Measurements from ENCODE around the gene COL28A1. TPM values are rescaled to one million over a fixed set of nuclear protein-coding genes. Genes with fewer than 3 reads are reported as not detected.

Gene COL28A1
- total RNA-seq, 1 donor from 2014 or later: 0.60 TPM

GRCh38 chr7:7433811-7434210 lies 101.9 kb downstream of the COL28A1 start:
- Histone ChIP-seq H3K4me3 (no peak overlapping the region), H3K9me3 (ENCODE audit: low read depth) (no peaks in the 10 kb centered on the region), H3K79me2 (ENCODE audit: low read depth) (no peaks in the 10 kb centered on the region), H3K4me1 (no peaks in the 10 kb centered on the region), H2AFZ (replicated peaks) (peak overlapping the region; percentile 29), H3K9ac (no peak overlapping the region), H3K36me3 (no peaks in the 10 kb centered on the region), H4K20me1 (ENCODE audit: low read depth) (no peaks in the 10 kb centered on the region), H3K27me3 (no peaks in the 10 kb centered on the region), H3K4me2 (no peak overlapping the region), H3K27ac (no peak overlapping the region), H3F3A (ENCODE audit: low read depth) (no peaks in the 10 kb centered on the region)
- DNase-seq (ENCODE audit: low spot score): no peak
- H3K9me3 Mint-ChIP-seq: no peaks in the 10 kb centered on the region
- TF ChIP-seq CTCF (IDR thresholded peaks at IDR 0.05) (no peak), EZH2 (IDR thresholded peaks at IDR 0.05) (no peak), EZH2phosphoT487 (IDR thresholded peaks at IDR 0.05) (no peak)
- H3K36me3 Mint-ChIP-seq: no peaks in the 10 kb centered on the region
- H3K4me3 Mint-ChIP-seq: no peak overlapping the region
- no peak overlapping the region for H3K27ac Mint-ChIP-seq
- no peaks in the 10 kb centered on the region for H3K4me1 Mint-ChIP-seq
- H3K27me3 Mint-ChIP-seq (ENCODE audit: insufficient read depth, low read depth): no peaks in the 10 kb centered on the region

GRCh38 chr7:7432979-7433378 lies 102.7 kb downstream of the COL28A1 start:
- H2AFZ ChIP-seq (replicated peaks): no peak overlapping the region
- no peaks in the 10 kb centered on the region for H3K4me1 ChIP-seq
- Mint-ChIP-seq H3K36me3 (no peaks in the 10 kb centered on the region), H3K27ac (no peak overlapping the region), H3K4me1 (no peaks in the 10 kb centered on the region), H3K9me3 (no peaks in the 10 kb centered on the region), H3K4me3 (no peak overlapping the region), H3K27me3 (ENCODE audit: insufficient read depth, low read depth) (no peaks in the 10 kb centered on the region)
- H3K27me3 ChIP-seq: no peaks in the 10 kb centered on the region
- no peaks in the 10 kb centered on the region for H3K36me3 ChIP-seq
- H3K9me3 ChIP-seq (ENCODE audit: low read depth): no peaks in the 10 kb centered on the region
- H3K79me2 ChIP-seq (ENCODE audit: low read depth): no peaks in the 10 kb centered on the region
- H3K4me2 ChIP-seq: no peak overlapping the region
- H3K27ac ChIP-seq: no peak overlapping the region
- no peaks in the 10 kb centered on the region for H3F3A ChIP-seq (ENCODE audit: low read depth)
- no peak for TF ChIP-seq EZH2 (IDR thresholded peaks at IDR 0.05)
- no peak for TF ChIP-seq EZH2phosphoT487 (IDR thresholded peaks at IDR 0.05)
- TF ChIP-seq CTCF (IDR thresholded peaks at IDR 0.05): no peak
- no peaks in the 10 kb centered on the region for H4K20me1 ChIP-seq (ENCODE audit: low read depth)
- no peak overlapping the region for H3K4me3 ChIP-seq
- H3K9ac ChIP-seq: no peak overlapping the region
- no peak for DNase-seq (ENCODE audit: low spot score)

- Histone ChIP-seq H3K79me2 (ENCODE audit: low read depth) (no peaks in the 10 kb centered on the region), H2AFZ (replicated peaks) (no peak overlapping the region), H3K4me1 (no peaks in the 10 kb centered on the region), H3K36me3 (no peaks in the 10 kb centered on the region), H3K9me3 (ENCODE audit: low read depth) (no peaks in the 10 kb centered on the region), H3F3A (ENCODE audit: low read depth) (no peaks in the 10 kb centered on the region), H4K20me1 (ENCODE audit: low read depth) (no peaks in the 10 kb centered on the region), H3K9ac (no peak overlapping the region), H3K27me3 (no peaks in the 10 kb centered on the region), H3K27ac (no peak overlapping the region), H3K4me3 (no peak overlapping the region), H3K4me2 (no peak overlapping the region)
- Mint-ChIP-seq H3K27ac (no peak overlapping the region), H3K4me1 (no peaks in the 10 kb centered on the region), H3K4me3 (no peak overlapping the region), H3K27me3 (ENCODE audit: insufficient read depth, low read depth) (no peaks in the 10 kb centered on the region), H3K36me3 (no peaks in the 10 kb centered on the region), H3K9me3 (no peaks in the 10 kb centered on the region)
- DNase-seq (ENCODE audit: low spot score): no peak
- no peak for TF ChIP-seq EZH2phosphoT487 (IDR thresholded peaks at IDR 0.05)
- no peak for TF ChIP-seq EZH2 (IDR thresholded peaks at IDR 0.05)
- no peak for TF ChIP-seq CTCF (IDR thresholded peaks at IDR 0.05)
Measured at GRCh38 chr7:7428806-7429205, 106.9 kb downstream of the COL28A1 start.

All from neural progenitor cell (in vitro differentiated cells).